ENCODE measurements around the gene CTXN1. TPM values are rescaled to one million over a fixed set of nuclear protein-coding genes. Genes with fewer than 3 reads are reported as not detected.
A peak's percentile ranks its signal among the peaks of the same experiment; 100 is the strongest.

The CTXN1 gene
- total and polyA plus RNA-seq, 12 donors: 1.3 to 17.9 (median 10.6) TPM; not detected in 1

DNA sequence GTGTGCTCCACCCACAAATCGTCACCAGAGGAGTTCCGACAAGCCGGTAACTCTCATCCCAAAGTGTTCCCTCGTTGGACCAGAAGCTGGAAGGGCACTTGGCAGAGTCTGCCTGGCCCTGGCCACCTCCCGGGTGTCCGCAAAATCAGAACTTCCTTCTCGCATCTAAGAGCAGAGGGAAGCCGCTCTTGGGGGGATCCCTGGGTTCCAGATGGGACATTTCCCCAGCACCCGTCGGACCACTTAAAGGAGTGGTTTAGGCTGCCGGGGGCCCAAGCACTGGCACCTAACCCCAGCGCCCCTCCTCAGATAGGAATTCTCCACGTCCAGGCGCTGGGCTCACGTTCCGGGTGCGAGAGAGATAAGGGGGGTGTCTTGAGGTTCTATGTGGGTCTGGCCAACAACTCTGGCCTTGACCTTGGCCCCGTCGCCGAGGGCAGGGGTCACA, 23.1 kb downstream of the CTXN1 start:
- 15 to 28% (median 24%) methylated on average over 11 to 20 of the region's 20 CpGs for WGBS, 4 donors
- intact Hi-C loops (cut with DNase I): loop anchor here in 1 of 2 donors (5.0 kb wide), 1 partner anchor 41 kb away; no protein-coding TSS in a partner anchor

DNA sequence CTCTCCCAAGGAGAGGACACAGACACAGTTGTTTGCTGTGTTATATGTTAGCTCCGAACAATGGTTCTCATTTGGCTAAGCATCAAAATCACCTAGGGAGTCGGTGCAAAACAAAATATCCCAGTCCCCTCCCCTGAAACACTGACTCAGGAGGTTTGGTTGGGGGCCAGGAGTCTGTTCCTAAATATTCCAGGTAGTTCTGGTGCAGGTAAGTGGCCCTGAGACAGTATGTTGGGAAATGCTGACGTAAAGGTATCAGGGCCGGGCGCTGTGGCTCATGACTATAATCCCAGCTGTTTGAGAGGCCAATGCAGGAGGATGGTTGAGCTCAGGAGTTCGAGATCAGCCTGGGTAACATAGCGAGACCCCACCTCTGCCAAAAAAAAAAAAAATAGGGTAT, 24.6 kb downstream of the CTXN1 start:
- Histone ChIP-seq H3K4me1 (replicated peaks in 1 of 2) (peaks cover 20 to 30% of the 10 kb centered on the region in 2 donors), H3K36me3 (replicated peaks in 1 of 2) (no peaks in the 10 kb centered on the region), H3K4me3 (no peak overlapping the region), H3K27ac (no peak overlapping the region), H3K9me3 (replicated peaks in 1 of 3) (no peaks in the 10 kb centered on the region), H3K27me3 (no peaks in the 10 kb centered on the region)
- DNase-seq: no peak
- WGBS, 4 donors: 90 to 95% (median 93%) methylated on average over 7 of the region's 7 CpGs
- TF ChIP-seq, protein P1, sequence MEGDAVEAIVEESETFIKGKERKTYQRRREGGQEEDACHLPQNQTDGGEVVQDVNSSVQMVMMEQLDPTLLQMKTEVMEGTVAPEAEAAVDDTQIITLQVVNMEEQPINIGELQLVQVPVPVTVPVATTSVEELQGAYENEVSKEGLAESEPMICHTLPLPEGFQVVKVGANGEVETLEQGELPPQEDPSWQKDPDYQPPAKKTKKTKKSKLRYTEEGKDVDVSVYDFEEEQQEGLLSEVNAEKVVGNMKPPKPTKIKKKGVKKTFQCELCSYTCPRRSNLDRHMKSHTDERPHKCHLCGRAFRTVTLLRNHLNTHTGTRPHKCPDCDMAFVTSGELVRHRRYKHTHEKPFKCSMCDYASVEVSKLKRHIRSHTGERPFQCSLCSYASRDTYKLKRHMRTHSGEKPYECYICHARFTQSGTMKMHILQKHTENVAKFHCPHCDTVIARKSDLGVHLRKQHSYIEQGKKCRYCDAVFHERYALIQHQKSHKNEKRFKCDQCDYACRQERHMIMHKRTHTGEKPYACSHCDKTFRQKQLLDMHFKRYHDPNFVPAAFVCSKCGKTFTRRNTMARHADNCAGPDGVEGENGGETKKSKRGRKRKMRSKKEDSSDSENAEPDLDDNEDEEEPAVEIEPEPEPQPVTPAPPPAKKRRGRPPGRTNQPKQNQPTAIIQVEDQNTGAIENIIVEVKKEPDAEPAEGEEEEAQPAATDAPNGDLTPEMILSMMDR (IDR thresholded peaks at IDR 0.05): no peak
- TF ChIP-seq POLR2A (IDR thresholded peaks at IDR 0.05): no peak
- intact Hi-C loops (cut with DNase I): loop anchor here in 1 of 2 donors (5.0 kb wide), 1 partner anchor 39 kb away; no protein-coding TSS in a partner anchor

More for the DNA sequence above, 23.1 kb downstream of the CTXN1 start:
- peak in 1 of 7 donors; percentile 47 for DNase-seq
- H3K9me3 ChIP-seq (replicated peaks in 1 of 3): no peaks in the 10 kb centered on the region
- TF ChIP-seq, protein P1 (IDR thresholded peaks at IDR 0.05): no peak
- no peak for TF ChIP-seq POLR2A (IDR thresholded peaks at IDR 0.05)
- no peaks in the 10 kb centered on the region for H3K36me3 ChIP-seq (replicated peaks in 1 of 2)
- H3K4me1 ChIP-seq (replicated peaks in 1 of 2): peaks cover 20 to 39% of the 10 kb centered on the region in 2 donors
- H3K27ac ChIP-seq: peak overlapping the region in 4 of 5 donors; percentile 66 to 91 (median 88)
- peak overlapping the region in 3 of 4 donors; percentile 26 to 59 (median 39) for H3K4me3 ChIP-seq
- no peaks in the 10 kb centered on the region for H3K27me3 ChIP-seq

DNA sequence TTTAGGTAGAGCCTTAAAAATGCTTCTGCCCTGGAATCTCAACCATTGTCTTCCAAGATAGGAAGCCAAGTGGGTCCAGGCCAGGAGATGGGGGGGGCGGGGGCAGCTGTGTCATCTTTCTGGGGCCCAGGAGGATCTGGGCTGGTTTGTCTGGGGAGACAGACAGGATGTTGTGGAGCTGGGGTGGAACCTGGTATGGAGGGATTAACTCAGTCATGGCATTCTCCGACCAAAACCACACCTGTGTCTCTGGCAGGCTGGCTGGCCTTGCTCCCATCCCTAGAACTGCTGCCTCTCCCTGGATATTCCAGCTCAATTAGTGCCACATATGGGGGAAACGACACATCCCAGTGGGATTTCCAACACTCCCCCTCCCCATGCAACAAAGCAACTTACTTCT, 25.0 kb downstream of the CTXN1 start:
- no peak overlapping the region for H3K4me3 ChIP-seq
- intact Hi-C loops (cut with DNase I): loop anchor here in 1 of 2 donors (5.0 kb wide), 1 partner anchor 39 kb away; no protein-coding TSS in a partner anchor
- 81 to 92% (median 87%) methylated on average over 2 to 3 of the region's 3 CpGs for WGBS, 4 donors
- H3K27me3 ChIP-seq: no peaks in the 10 kb centered on the region
- H3K9me3 ChIP-seq (replicated peaks in 1 of 3): no peaks in the 10 kb centered on the region
- TF ChIP-seq, protein P1 (IDR thresholded peaks at IDR 0.05): no peak
- no peak for TF ChIP-seq POLR2A (IDR thresholded peaks at IDR 0.05)
- H3K36me3 ChIP-seq (replicated peaks in 1 of 2): no peaks in the 10 kb centered on the region
- DNase-seq: peak in 1 of 7 donors; percentile 21
- peaks cover 20 to 25% of the 10 kb centered on the region in 2 donors for H3K4me1 ChIP-seq (replicated peaks in 1 of 2)
- no peak overlapping the region for H3K27ac ChIP-seq

DNA sequence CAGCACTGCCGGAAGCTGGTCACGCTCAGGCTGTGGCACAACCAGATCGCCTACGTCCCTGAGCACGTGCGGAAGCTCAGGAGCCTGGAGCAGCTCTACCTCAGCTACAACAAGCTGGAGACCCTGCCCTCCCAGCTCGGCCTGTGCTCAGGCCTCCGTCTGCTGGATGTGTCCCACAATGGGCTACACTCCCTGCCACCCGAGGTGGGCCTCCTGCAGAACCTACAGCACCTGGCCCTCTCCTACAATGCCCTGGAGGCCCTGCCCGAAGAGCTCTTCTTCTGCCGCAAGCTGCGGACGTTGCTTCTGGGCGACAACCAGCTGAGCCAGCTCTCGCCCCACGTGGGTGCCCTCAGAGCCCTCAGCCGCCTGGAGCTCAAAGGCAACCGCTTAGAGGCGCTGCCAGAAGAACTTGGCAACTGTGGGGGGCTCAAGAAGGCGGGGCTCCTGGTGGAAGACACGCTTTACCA, 25.5 kb downstream of the CTXN1 start:
- TF ChIP-seq, protein P1 (IDR thresholded peaks at IDR 0.05): no peak
- TF ChIP-seq POLR2A (IDR thresholded peaks at IDR 0.05): no peak
- Histone ChIP-seq H3K4me1 (replicated peaks in 1 of 2) (peaks cover 20 to 21% of the 10 kb centered on the region in 2 donors), H3K9me3 (replicated peaks in 1 of 3) (no peaks in the 10 kb centered on the region), H3K4me3 (no peak overlapping the region), H3K27me3 (no peaks in the 10 kb centered on the region), H3K27ac (no peak overlapping the region), H3K36me3 (replicated peaks in 1 of 2) (no peaks in the 10 kb centered on the region)
- WGBS, 4 donors: 89 to 94% (median 91%) methylated on average over 6 to 21 of the region's 21 CpGs
- DNase-seq: peak in 2 of 7 donors; percentile 30 to 33
- intact Hi-C loops (cut with DNase I): loop anchor here in 1 of 2 donors (5.0 kb wide), 1 partner anchor 38 kb away; no protein-coding TSS in a partner anchor

All from adrenal gland (tissue), 12 donors.